Measurements from ENCODE around the gene AKAP3.

The AKAP3 gene

DNA sequence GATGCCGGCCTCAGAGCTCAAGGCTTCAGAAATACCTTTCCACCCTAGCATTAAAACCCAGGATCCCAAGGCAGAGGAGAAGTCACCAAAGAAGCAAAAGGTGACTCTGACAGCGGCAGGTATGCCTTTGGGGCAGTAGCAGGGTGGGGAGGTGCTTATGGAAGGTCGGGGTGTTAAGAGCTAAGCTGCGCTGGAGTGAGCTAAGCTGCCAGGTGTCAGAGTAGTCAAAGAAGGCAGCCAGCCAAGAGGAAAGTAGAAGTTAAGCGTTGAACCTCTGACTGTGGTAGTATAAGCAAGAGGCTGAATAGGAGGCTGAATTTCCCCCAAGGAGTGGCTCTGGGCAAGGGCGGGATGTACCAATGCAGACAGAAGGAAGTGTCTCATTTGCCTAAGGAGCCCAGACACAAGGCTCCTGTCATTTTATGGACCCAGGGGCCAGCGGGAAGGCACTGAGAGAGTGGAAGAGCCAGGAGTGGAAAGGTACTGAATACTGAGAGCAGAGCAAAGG is 57.6 kb downstream of the AKAP3 start:
- DNase-seq: no peak

DNA sequence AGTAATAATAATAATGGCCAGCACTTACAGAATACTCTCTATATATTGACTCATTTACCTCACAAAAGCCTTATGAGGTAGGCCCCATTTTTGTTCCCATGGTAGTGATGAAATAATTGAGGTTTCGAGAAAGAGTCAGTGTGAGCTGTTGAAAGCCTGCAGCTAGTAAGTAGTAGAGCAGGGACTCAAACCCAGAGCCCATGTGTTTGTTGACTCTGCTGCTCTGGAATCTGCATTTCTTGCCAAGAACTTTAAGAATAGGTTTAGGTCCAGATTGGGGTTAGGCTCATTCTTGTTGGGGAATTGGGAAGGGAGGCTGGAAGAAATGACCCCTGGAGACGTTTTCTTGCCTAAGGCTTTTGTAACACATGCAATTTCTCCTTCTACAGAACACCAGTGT is 58.9 kb downstream of the AKAP3 start:
- DNase-seq: no peak

DNA sequence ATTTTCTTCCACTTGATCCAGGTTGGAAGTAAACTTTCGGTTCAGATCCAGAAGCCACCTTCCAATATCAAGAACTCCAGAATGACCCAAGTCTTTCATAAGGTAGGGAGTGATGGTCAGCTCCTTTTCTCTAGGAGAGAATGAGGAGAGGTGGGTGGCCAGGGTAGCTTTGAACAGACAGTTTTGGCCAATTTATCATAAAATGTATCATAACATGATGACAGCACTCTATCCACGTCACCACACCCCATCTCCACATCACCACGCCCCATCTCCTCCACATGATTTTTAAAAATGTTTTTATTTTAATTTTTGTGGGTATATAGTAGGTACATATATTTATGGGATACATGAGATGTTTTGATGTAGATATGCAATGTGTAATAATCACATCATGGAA is 59.9 kb downstream of the AKAP3 start:
- no peak for DNase-seq

DNA sequence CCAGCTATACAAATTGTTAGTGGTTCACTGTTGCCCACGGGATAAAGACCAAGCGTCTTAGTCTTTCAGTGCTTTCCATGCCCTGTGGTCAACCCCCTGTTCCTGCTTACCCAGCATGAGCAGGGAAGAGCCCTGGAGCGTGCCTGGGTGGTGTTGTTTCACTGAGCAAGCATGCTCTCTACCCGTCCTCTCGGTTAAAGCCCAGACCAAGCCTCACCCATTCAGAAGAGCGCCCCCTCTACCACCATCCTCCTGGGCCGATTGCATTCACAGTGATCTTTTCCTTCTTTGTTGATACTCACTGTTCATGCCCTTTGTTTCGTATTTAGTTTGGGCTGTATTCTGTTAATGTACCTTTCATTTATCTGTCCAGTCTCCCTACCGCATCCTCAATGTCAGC is 61.7 kb downstream of the AKAP3 start:
- DNase-seq: no peak

DNA sequence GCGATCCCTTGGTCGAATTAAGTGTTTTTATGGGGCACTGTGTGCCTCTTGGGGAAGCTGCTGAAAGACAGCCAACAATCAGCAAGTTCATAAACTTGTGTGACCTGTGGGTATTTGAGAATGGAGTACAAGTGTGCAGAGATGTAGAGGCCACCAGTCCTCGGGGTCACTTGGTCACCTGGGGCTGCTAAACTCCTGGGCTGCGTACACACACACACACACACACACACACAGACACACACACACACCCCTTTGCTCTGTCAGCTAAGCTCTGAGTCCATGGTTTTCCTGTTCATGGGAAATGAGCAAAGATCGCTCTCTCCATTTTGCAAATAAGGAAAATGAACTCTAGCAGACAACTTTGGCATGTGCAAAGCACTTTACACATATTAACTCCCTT is 62.4 kb downstream of the AKAP3 start:
- no peak for DNase-seq

DNA sequence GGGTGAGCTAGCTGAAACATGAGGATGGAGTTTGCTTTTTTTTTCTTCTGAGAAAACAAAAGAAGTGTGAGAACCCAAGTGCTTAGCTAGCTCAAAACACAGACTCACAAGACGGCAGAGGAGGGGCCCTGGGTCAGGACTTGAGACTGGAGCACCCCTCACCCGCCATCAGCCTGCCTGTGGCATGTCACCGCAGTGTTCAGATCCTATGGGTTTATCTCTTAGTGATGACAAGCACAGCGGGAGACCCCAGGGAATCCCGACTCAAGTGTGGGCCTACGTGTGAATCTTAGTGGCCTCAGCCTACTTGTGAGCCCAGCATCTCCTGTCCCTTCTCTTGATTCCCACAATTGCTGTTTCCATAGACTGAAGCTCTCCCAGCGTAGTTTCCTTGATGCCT is 64.0 kb downstream of the AKAP3 start:
- DNase-seq: no peak

DNA sequence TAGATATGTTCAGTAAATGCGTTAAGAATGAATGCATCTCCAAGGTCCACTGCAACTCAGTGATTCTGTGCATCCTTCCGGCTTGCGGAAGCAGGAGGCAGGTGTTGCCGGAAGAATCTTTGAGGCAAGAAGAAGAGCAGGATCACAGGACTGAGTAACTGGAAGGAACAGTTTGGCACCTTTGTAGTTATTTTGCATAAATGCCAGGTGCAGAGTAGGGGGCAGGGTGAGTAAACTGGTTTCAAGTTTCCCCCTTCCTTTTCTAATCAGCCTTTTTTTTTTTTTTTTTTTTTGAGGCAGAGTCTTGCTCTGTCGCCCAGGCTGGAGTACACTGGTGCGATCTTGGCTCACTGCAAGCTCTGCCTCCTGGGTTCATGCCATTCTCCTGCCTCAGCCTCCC is 64.6 kb downstream of the AKAP3 start:
- no peak for DNase-seq

DNA sequence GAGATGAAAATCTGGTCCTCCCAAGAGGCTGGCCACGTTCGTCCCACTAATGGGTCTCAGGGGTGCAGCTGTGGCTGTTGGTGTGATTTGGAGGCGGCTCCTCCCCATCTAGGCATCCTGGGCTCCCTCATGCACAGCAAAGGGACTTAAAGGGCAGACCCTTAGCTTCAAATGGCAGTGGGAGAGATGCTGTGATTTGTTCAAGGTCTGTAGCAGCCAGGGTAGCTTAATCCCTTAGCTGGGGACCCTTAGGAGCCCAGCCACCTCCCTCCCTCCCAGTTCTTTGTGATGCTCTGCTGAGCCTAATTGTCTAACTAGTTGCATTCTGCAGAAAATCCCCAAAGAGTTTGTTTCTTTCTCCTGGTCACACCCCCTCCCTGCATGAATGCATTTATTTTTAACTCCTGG is 68.6 kb downstream of the AKAP3 start:
- DNase-seq: peak; percentile 38

DNA sequence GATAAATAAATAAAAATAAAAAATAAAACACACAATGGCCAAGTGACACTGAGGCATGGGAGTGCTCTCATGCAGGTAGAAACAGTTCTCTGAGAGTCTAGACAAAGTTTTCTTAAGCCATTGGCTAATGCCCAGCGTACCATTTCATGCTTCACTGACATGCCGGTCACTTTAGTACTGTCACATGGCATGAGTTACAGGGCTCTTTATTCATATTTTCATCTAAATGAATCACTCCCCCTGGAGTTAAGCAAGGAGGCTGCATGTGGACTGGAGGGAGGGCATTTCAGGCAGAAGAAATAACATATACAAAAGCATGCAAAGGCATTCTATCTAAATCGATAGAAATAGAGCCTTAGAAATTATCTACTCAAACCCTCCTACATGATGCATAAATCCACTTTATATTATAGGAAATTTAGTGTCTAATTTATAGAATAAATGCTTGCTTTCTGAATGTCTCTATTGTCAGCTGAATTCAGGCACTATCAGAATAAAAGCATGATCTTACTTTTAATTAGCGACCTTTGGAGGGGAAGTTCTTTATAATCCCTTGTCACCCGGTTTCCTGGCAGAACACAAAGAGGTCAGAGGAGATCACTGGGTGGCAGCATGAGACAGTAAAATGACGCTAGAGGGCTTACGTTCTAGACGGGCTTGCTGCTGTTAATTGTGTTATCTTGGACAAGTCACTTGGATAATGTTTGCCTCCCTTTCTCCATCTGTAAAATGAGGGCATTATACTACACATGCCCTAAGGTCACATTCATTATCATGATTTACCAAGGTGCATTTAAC is 69.3 kb downstream of the AKAP3 start:
- peak; percentile 50 for DNase-seq

DNA sequence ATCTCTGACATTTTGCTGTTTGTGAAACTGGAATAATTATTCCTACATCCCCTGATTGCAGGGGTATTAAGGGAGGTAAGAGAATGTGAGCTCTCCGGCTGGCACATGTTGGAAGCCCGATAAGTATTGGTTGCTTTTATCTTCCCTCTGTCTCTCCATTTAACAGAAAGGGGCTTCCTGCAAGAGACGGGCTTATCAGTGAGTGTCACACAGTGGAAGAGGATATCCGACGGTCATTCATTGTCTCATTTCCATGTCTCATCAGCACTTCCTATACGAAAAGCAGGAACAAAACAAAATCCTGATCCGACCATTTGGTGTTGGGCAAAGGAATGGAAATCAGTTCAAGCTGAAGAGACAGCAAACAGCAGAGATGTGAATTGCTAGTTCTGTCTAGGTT is 76.2 kb downstream of the AKAP3 start:
- DNase-seq: no peak

DNA sequence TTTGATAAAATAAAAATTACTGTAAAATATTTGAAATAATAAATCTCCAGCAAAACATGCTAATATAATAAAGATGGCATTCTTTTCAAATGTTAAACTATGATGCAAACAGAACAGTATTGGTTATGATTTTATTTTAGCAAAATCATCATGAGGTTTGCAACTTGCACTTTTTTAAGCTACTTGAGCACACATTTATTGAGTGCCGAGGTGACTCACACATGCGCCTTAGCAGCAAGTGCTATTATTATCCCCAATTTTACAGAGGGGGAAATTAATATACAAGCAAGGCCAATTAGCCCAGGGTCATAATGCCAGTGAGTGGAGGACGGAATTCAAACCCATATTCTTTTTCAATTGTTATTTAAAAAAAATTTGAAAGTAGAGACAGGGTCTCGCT is 79.6 kb downstream of the AKAP3 start:
- no peak for DNase-seq

DNA sequence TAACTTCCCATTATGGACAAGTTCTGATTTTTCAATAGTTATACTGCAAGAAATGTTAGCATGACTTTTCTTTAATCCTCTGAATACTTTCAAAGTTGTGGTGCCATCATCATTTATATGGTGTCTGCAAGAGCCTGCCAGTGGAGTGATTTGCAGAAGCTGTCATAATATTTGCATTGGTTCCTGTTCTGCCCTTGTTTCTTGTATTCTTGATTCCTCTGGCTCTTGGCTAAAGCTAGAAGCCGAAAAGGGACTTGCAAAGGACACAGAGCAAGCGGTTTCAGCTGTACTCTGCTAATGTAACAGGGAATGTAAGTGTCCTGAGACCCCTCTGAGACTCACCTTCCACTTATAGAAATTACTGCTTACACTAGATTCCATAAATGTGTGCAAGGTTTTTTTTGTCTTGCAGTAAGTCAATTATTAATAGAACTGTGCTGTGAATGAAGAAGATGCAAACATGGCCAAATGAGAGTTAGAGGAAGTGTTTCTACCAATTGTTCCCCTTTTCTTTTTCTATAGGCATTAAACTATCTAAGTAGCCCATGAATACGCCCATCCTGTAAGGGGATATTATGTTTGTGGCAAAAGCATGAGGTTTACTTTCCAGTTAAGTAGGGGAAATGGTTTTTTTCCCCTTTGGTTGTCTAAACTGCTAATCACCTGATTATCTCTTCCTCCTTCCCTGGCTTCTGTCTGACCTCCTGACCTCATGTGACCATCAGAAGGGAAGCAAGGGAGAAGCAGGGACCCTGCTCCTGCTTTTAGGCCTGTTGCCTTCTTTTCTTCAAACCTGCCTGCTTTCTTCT is 81.6 kb downstream of the AKAP3 start:
- DNase-seq: no peak

DNA sequence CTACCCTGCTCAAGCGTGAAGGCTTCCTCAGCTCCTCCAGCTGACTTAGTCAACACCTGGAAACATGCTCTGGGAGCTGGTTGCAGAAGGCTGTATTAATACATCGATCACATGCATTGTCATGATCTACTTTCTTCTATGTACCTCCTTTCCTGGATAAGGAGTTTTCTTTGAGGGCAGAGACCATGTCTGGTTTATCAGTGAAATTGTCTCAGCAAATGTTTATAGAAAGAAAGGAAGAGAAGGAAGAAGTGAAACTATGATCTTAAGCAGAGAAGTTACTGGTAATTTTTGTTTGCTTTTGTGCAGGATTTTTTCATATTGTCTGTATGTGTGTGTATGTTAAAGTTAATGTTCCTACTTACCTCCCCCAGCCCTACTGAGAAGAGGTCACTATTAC is 82.4 kb downstream of the AKAP3 start:
- DNase-seq: no peak

Measured in eye (tissue), 1 donor.